Globus pallidus (tissue), 1 donor: ENCODE results near the gene SPIRE2.
"Not testable (repeated sequence)": the region's sequence is repeated elsewhere in the genome, so short reads cannot be mapped to it uniquely, and the experiment has no call there.

Experiments
- DNase-seq: peaks from one replicate; pipeline ENCODE4 v3.0.0-alpha.2; 2015; ENCODE audit warnings: low spot score

The SPIRE2 gene

DNA sequence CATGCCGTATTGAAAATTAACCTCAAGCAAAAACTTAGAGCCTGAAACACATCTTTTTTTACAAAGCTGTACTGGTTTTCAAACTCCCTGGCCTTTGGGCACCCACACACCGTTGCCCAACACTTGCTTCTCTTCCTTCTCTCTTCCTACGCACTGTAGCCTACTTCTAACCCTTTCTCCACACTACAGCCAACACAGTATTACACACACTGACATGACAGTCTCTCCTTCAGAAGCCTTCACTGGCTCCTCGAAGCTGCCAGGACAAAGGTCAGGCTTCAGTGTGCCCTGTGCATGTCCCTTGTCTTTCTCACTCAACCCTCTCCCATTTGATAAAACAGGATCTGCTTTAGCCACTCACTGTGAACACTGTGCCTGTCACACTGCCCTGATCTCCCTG lies 19.8 kb upstream of the SPIRE2 start:
- no peak for DNase-seq

DNA sequence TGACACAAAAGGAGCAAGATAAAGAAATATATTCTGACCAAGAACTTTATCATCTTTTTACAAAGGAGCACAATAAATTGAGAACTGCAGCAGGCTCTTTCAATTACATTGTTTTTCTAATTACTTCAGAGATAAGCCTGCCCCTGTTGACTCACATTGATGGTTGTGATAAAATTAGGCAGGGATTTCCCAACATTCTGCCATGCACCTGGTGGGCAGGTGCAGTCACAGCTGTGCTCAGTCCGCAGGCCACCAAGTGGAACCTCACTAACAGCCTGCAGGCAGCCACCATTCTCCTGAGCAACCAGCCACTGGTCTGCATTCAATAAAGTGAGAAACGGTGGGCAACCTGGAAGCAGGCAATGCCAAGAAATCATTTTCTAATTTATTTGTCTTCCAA lies 17.0 kb upstream of the SPIRE2 start:
- DNase-seq, result no peak

DNA sequence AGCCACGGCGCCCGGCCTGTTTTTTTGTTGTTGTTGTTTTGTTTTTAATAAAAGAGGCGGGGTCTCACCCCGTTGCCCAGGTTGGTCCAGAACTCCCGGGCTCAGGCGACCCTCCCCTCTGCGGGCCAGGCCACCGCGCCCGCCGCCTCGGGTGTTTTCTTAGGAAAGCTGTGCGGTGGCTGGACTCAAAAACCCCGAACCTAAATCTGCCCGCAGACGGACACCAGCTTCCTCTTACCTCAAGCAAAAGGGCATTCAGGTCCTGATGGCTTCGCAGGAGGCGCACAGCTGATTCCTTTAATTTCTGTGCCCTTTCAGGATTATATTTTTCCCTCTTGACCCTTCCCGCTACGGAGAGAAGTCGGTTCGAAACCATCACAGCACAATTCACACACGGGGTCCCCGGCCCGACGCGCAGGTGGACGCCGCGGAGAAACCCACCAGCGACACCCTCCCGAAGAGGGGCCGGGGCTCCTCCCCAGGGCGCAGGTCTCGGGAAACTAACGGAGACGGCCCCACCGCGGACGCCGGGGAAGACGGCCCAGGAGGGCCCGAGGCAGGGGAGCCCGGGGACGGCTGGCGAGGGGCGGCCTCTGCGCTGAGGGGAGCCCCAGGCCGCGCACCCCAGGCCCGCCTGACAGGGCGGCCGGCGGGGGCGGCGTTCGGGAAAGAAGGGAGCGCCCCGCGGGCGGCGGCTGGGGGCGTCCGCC lies 12.5 kb upstream of the SPIRE2 start:
- no peak for DNase-seq

DNA sequence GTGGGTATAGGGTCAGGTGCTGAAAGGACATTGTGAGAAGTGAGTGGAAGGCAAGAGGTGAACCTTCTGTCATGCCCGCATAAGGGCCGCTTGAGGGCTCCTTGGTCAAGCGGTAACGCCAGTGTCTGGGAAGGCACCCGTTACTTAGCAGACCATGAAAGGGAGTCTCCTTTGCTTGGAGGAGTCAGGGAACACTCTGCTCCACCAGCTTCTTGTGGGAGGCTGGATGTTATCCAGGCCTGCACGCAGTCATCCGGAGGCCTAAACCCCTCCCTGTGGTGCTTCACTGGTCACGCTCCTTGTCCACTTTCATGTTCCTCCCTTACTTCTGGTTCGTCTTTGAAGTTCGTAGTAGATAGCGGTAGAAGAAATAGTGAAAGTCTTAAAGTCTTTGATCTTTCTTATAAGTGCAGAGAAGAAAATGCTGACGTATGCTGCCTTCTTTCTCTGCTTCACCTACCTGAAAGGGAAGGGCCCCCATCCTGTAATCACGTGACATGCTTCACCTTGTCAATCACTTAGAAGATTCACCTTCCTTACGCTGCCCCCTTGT lies 9.3 kb upstream of the SPIRE2 start:
- not testable (repeated sequence) for DNase-seq

DNA sequence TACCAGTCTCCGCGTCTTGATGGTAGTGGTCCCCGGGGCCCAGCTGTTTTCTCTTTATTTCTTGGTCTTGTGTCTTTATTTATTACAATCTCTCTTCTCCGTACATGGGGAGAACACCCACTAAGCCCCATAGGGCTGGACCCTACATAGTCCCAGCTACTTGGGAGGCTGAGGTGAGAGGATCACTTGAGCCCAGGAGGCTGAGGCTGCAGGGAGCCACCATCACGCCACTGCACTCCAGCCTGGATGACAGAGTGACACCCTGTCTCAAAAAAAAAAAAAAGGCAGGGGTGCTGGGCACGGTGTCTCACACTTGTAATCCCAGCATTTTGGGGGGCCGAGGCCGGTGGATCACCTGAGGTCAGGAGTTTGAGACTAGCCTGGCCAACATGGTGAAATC lies 8.8 kb upstream of the SPIRE2 start:
- not testable (repeated sequence) for DNase-seq

GRCh38 chr16:89821438-89822187 lies 6.7 kb upstream of the SPIRE2 start:
- DNase-seq, result no peak

- DNase-seq, result no peak
Measured at GRCh38 chr16:89822188-89823086, 5.8 kb upstream of the SPIRE2 start.

DNA sequence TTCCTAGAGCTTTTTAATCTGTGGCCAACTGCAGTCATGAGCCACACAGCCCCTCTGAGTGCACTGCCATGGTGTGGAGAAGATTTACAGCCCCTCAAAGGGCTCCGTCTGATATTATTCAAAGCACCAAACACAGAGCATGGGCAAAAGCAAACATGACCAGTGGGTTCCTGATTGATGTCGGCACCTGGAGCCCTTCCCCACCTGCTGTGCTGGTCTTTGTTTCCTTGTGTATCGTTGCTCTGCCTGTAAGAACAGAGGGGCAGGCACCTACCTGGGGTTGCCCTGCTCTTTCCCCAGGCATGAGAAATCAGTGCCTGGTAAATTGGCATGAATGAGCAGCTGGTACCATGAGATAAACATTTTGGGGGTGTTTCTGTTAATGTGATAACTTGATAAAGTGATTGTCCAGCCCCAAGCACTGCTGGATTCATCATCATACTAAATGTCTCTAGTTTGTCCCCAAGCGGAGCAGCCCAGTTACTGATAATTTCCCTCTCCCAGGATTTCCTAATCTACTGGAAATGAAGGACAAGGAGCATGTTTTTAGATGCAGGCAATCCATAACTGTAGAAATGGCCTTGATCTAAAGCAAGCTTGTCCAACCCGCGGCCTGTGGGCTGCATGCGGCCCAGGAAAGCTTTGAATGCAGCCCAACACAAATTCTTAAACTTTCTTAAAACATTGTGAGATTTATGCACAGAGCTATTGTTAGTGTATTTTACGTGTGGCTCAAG lies 5.0 kb upstream of the SPIRE2 start:
- no peak for DNase-seq

GRCh38 chr16:89823824-89824148 lies 4.5 kb upstream of the SPIRE2 start:
- DNase-seq, result not testable (repeated sequence)

DNA sequence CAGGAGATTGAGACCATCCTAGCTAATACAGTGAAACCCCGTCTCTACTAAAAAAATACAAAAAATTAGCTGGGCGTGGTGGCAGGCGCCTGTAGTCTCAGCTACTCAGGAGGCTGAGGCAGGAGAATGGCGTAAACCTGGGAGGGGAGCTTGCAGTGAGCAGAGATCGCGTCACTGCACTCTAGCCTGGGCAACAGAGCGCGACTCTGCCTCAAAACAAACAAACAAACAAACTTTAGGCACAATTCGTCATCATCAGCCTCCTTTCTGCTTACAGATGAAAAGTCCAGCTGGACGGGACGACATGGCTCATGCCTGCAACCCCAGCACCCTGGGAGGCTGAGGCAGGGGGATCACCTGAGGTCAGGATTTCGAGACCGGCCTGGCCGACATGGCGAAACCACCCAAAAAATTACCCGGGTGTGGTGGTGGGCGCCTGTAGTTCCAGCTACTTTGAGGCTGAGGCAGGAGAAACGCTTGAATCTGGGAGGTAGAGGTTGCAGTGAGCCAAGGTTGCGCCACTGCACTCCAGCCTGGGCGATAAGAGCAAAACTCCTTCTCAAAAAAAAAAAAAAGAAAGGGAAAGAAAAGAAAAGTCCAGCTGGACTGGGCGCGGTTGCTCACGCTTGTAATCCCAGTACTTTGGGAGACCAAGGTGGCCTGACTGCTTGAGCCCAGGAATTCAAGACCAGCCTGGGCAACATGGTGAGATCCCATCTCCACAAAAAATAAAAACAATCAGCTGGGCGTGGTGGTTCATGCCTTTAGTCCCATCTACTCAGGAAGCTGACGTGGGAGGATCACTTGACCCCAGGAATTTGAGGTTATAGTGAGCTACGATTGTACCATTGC lies 1.5 kb upstream of the SPIRE2 start:
- no peak for DNase-seq

DNA sequence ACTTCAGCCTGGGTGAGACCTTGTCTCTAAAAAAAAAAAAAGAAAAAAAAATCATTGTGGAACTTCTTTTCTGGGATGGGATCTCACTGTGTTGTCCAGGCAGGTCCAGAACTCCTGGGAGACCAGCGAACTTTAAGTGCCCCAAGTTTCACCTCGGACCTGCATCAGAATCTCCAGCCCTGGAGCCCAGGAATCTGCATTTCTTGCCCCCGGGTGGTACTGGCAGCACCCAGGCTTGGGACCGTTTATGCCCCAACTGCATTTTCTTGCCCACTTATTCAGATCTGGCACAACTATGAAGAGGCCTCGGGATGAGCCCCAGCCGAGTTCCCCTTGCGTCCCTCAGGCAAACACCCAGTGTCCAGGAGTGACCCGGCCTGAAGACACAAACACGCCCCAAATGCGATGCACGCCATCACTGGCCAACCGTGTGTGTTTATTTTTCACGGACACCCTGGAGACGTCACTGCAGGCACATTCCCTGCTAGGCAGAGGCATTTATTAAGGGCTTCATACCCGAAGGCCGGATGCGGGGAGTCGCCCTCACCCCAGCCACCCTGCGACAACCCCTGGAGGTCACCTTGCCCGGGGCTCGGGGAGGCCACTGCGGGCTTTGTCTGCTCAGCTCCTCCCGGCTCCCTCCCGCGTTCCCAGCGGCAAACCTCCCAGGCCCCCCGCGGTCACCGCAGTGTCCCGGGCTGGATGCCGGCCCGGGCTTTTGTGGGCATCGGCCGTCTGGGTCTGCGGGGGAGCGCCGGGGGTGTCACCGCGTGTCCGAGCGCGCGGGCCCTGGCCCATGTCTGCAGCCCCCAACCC lies 684 bp upstream of the SPIRE2 start:
- peak; percentile 8 for DNase-seq

GRCh38 chr16:89828870-89829629 lies 775 bp downstream of the SPIRE2 start:
- DNase-seq, result peak; percentile 3

GRCh38 chr16:89829630-89830437 lies 1.6 kb downstream of the SPIRE2 start:
- DNase-seq, result no peak

DNA sequence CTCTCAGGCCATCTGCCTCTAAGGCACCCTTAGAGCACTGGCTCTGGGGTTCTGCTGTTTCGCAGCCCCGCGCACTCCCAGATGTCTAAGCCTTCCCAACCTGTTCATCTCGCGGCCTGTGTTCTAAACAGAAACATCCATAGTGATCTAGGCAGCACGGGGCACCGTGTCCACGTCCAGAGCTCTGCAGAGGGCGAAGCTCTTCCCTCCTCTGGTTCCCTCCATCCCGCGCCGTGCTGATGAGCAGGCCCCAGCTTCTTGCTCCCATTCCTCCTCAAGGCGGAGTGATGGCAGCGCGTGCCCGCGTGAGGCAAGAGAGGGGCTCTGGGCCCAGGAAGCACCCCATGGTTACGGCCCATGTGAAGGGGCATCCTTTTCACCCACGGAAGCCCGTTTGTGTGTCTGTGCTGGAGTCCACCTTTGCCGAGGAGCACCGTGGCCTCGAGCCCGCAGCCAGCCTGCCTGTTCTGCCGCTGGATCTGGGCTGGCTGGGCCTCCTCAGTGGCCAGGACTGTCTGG lies 3.6 kb downstream of the SPIRE2 start:
- no peak for DNase-seq

DNA sequence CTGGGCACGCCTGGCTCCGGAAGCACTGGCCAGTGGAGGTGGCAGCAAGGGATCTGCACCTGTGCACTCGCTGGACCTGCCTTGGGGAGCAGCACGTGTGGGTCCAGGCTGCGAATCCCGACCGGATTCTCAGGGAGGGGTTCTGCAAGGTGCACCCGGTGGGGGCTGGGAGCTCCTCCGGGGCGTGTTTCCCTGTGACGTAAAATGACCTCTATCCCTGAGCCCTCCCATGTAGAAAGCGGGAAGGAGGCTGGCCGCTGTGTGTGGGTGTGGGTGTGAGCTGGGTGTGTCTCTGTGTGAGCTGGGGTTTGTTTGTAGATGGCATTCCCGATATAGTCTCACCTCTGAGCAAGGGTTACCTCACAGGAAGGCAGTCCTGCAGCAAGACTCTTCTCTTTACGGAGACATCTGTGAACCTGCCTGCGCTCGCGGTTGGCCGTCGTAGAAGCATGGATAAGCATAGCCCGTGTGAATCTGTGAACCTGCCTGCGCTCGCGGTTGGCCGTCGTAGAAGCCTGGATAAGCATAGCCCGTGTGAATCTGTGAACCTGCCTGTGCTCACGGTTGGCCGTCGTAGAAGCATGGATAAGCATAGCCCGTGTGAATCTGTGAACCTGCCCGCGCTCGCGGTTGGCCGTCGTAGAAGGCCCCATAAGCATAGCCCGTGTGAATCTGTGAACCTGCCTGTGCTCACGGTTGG lies 5.5 kb downstream of the SPIRE2 start:
- not testable (repeated sequence) for DNase-seq

DNA sequence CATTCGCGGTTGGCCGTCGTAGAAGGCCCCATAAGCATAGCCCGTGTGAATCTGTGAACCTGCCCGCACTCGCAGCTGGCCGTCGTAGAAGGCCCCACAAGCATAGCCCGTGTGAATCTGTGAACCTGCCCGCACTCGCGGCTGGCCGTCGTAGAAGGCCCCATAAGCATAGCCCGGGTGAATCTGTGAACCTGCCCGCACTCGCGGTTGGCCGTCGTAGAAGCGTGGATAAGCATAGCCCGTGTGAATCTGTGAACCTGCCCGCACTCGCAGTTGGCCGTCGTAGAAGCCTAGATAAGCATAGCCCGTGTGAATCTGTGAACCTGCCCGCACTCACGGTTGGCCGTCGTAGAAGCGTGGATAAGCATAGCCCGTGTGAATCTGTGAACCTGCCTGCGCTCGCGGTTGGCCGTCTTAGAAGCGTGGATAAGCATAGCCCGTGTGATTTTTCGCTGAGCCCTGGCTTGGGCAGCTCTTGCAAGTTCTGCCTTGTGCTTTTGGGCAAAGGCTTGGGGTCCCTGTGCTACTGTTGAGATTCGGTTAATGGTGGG lies 6.6 kb downstream of the SPIRE2 start:
- not testable (repeated sequence) for DNase-seq

- DNase-seq, result not testable (repeated sequence)
Measured at GRCh38 chr16:89836484-89836883, 8.2 kb downstream of the SPIRE2 start.
